HG03565 (cell line): ENCODE measurements around the gene COQ5.
A peak's percentile ranks its signal among the peaks of the same experiment; 100 is the strongest.
"Not testable (repeated sequence)": the region's sequence is repeated elsewhere in the genome, so short reads cannot be mapped to it uniquely, and the experiment has no call there.

Experiments used
- ATAC-seq: cut with Tn5 transposase; IDR thresholded peaks from one replicate; pipeline ENCODE4 v1.9.1; 2021; ENCODE audit warnings: mild to moderate bottlenecking, moderate library complexity; ENCODE audit not compliant: unreplicated experiment

Gene COQ5

GRCh38 chr12:120529641-120530417, 871 bp upstream of the COQ5 start:
- no peak for ATAC-seq

- no peak for ATAC-seq
Measured at GRCh38 chr12:120522568-120522967, 6.4 kb downstream of the COQ5 start.

- not testable (repeated sequence) for ATAC-seq
Measured at GRCh38 chr12:120519324-120519723, 9.6 kb downstream of the COQ5 start.

GRCh38 chr12:120515496-120515895, 13.5 kb downstream of the COQ5 start:
- no peak for ATAC-seq

GRCh38 chr12:120514002-120514401, 15.0 kb downstream of the COQ5 start:
- no peak for ATAC-seq

- no peak for ATAC-seq
Measured at GRCh38 chr12:120508537-120508936, 20.4 kb downstream of the COQ5 start.

GRCh38 chr12:120504587-120504986, 24.4 kb downstream of the COQ5 start:
- no peak for ATAC-seq

GRCh38 chr12:120500581-120500980, 28.4 kb downstream of the COQ5 start:
- ATAC-seq, result no peak

GRCh38 chr12:120498870-120499515, 30.0 kb downstream of the COQ5 start:
- ATAC-seq, result no peak

- no peak for ATAC-seq
Measured at GRCh38 chr12:120497524-120498150, 31.3 kb downstream of the COQ5 start.

- ATAC-seq, result no peak
Measured at GRCh38 chr12:120496413-120497340, 32.3 kb downstream of the COQ5 start.

GRCh38 chr12:120495731-120496412, 33.1 kb downstream of the COQ5 start, which contains the start of gene DYNLL1:
TSS of gene DYNLL1 (plus strand) at chr12:120496113. CDS start at chr12:120496422, 309 bp downstream.
- ATAC-seq, result peak; percentile 89

GRCh38 chr12:120495186-120495730, 33.7 kb downstream of the COQ5 start:
- no peak for ATAC-seq

- no peak for ATAC-seq
Measured at GRCh38 chr12:120490833-120491512, 38.0 kb downstream of the COQ5 start.

- no peak for ATAC-seq
Measured at GRCh38 chr12:120490325-120490724, 38.6 kb downstream of the COQ5 start.

- no peak for ATAC-seq
Measured at GRCh38 chr12:120489018-120489417, 39.9 kb downstream of the COQ5 start.

- ATAC-seq, result no peak
Measured at GRCh38 chr12:120488057-120488640, 40.8 kb downstream of the COQ5 start.

GRCh38 chr12:120487552-120487951, 41.4 kb downstream of the COQ5 start:
- ATAC-seq, result not testable (repeated sequence)
